Fibroblast of mammary gland (primary cell): ENCODE measurements around the gene SDK2.

Source experiments
- DNase-seq: peaks from one replicate; pipeline ENCODE4 v3.0.0-alpha.2; 2010; ENCODE audit warnings: low read depth
- H3K4me3 ChIP-seq: 2 replicates; pipeline ENCODE4 v1.5.1; 2011; ENCODE audit warnings: low read depth, mild to moderate bottlenecking, low read length, moderate library complexity; ENCODE audit not compliant: control insufficient read depth
- CTCF ChIP-seq: conservative IDR thresholded peaks from 2 replicates; pipeline ENCODE4 v1.5.1; 2011; ENCODE audit warnings: low read depth, low read length, inconsistent platforms; ENCODE audit not compliant: control insufficient read depth, insufficient read depth

SDK2 gene

GRCh38 chr17:73466704-73467433 lies 177.4 kb downstream of the SDK2 start:
- H3K4me3 ChIP-seq, result no peak overlapping the region
- no peak for DNase-seq
- TF ChIP-seq CTCF, result no peak

GRCh38 chr17:73465953-73466230 lies 178.4 kb downstream of the SDK2 start:
- no peak overlapping the region for H3K4me3 ChIP-seq
- no peak for TF ChIP-seq CTCF
- DNase-seq, result no peak

- DNase-seq, result no peak
- no peak overlapping the region for H3K4me3 ChIP-seq
- TF ChIP-seq CTCF, result no peak
Measured at GRCh38 chr17:73465130-73465952, 178.9 kb downstream of the SDK2 start.

- no peak for DNase-seq
- no peak for TF ChIP-seq CTCF
- H3K4me3 ChIP-seq, result no peak overlapping the region
Measured at GRCh38 chr17:73464447-73464846, 179.8 kb downstream of the SDK2 start.

GRCh38 chr17:73463821-73464220 lies 180.4 kb downstream of the SDK2 start:
- H3K4me3 ChIP-seq, result no peak overlapping the region
- no peak for TF ChIP-seq CTCF
- DNase-seq, result no peak

- no peak overlapping the region for H3K4me3 ChIP-seq
- no peak for TF ChIP-seq CTCF
- no peak for DNase-seq
Measured at GRCh38 chr17:73462823-73463222, 181.4 kb downstream of the SDK2 start.
